HepG2 (cell line): ENCODE data around the gene CACNA2D1. TPM values are rescaled to one million over a fixed set of nuclear protein-coding genes. Genes with fewer than 3 reads are reported as not detected.
"Not testable (repeated sequence)": the region's sequence is repeated elsewhere in the genome, so short reads cannot be mapped to it uniquely, and the experiment has no call there.

Source experiments
- ATAC-seq: fragments of 200-7000 bp; cut with Tn5 transposase; 3 replicates; pipeline ENCODE4 v1.9.1; 2020; ENCODE audit warnings: mild to moderate bottlenecking, moderate library complexity
- BruUV-seq: library from RNA; stranded (reverse); fragments of 400-500 nt; replicated peaks from 2 replicates; lab custom pipeline; 2021; lab: Mats Ljungman, UMichigan
- CTCF ChIA-PET: fragments of 300-600 bp; formaldehyde crosslinking; extraction: SDS; loops from one replicate; lab custom pipeline; 2021; ENCODE audit warnings: low total read pairs, inconsistent platforms, low intra/inter-chr PET ratio; lab: Yijun Ruan, JAX
- POLR2A ChIA-PET: fragments of 350-600 bp; sonication (Branson Sonifier 250); formaldehyde crosslinking; loops from one replicate; lab custom pipeline; 2020; ENCODE audit warnings: antibody characterized with exemption, inconsistent platforms; lab: Yijun Ruan, JAX
- DNase-seq: peaks from one replicate; pipeline ENCODE4 v3.0.0-alpha.2; 2015; ENCODE audit warnings: low spot score
- FAIRE-seq: peaks from 3 replicates; lab custom pipeline; 2011; peaks lifted over from hg19 to GRCh38; lab: Jason Lieb, UNC
- H2AFZ ChIP-seq: one replicate; pipeline ENCODE4 v1.6.1; 2011; ENCODE audit warnings: low read length, inconsistent platforms
- H3K27ac ChIP-seq: fragments of 300-600 bp; 3 replicates; pipeline ENCODE4 v1.8.0; 2011; ENCODE audit warnings: mixed run types, mild to moderate bottlenecking, mixed read lengths, low read length, inconsistent platforms; ENCODE audit not compliant: insufficient read depth; ENCODE audit errors: extremely low read length
- H3K27me3 ChIP-seq, 2 experiments: fragments of 200-600 bp in 1 of 2; 2 replicates in 1 of 2; 3 replicates in 1 of 2; pipeline versions ENCODE4 v1.6.0 to v1.8.0; 2011; ENCODE audit warnings: low read length in 2 of 2, mild to moderate bottlenecking in 2 of 2, moderate library complexity in 2 of 2, inconsistent platforms in 1 of 2; ENCODE audit not compliant: insufficient read depth in 2 of 2, control insufficient read depth in 1 of 2
- H3K36me3 ChIP-seq, 2 experiments: fragments of 200-600 bp in 1 of 2; replicated peaks in 1 of 2; 2 replicates in 1 of 2; 3 replicates in 1 of 2; pipeline versions ENCODE4 v1.5.1 to v1.8.0; 2011; ENCODE audit warnings: low read length in 2 of 2, inconsistent platforms in 1 of 2; ENCODE audit not compliant: insufficient read depth in 2 of 2, control insufficient read depth in 1 of 2
- H3K4me1 ChIP-seq: 2 replicates; pipeline ENCODE4 v1.5.1; 2012; ENCODE audit warnings: low read length, inconsistent platforms; ENCODE audit not compliant: insufficient read depth
- H3K4me2 ChIP-seq: 2 replicates; pipeline ENCODE4 v1.6.0; 2011; ENCODE audit warnings: low read depth, low read length, inconsistent platforms
- H3K4me3 ChIP-seq, 3 experiments: fragments of 200-600 bp in 1 of 3; sonication (generic), shearing (Covaris generic) in 1 of 3; replicated peaks in 1 of 3; 2 replicates each; pipeline ENCODE4 v1.5.1; 2011 to 2016; ENCODE audit warnings: low read length in 3 of 3, inconsistent platforms in 2 of 3, low read depth in 2 of 3, mild to moderate bottlenecking in 2 of 3, control low read depth in 1 of 3, mixed read lengths in 1 of 3; ENCODE audit not compliant: insufficient read depth in 1 of 3
- H3K79me2 ChIP-seq: one replicate; pipeline ENCODE4 v1.6.1; 2011; ENCODE audit warnings: low read length, inconsistent platforms; ENCODE audit not compliant: insufficient read depth
- H3K9ac ChIP-seq: 2 replicates; pipeline ENCODE4 v1.6.0; 2011; ENCODE audit warnings: mild to moderate bottlenecking, low read depth, low read length, inconsistent platforms; ENCODE audit not compliant: insufficient read depth
- H3K9me3 ChIP-seq: 2 replicates; pipeline ENCODE4 v1.5.1; 2012; ENCODE audit warnings: mild to moderate bottlenecking, low read length
- H4K20me1 ChIP-seq: 2 replicates; pipeline ENCODE4 v1.6.0; 2011; ENCODE audit warnings: inconsistent platforms, mild to moderate bottlenecking, low read length, moderate library complexity; ENCODE audit not compliant: insufficient read depth
- BORCS8-MEF2B ChIP-seq: sonication (generic); formaldehyde crosslinking; IDR thresholded peaks from 2 replicates; pipeline ENCODE4 v1.8.0; 2022; ENCODE audit warnings: mild to moderate bottlenecking, missing genetic modification reagents
- GATAD1 ChIP-seq: IDR thresholded peaks from 2 replicates; pipeline ENCODE4 v1.6.1; 2016; ENCODE audit warnings: missing genetic modification reagents, missing compliant biosample characterization
- IRX3 ChIP-seq: sonication (generic); formaldehyde crosslinking; IDR thresholded peaks from 2 replicates; pipeline ENCODE4 v1.8.1; 2023; ENCODE audit warnings: mild to moderate bottlenecking, low read depth, missing genetic modification reagents, borderline replicate concordance
- XRCC5 ChIP-seq: fragments of 200-400 bp; formaldehyde crosslinking; optimal IDR thresholded peaks from 2 replicates; pipeline ENCODE3; 2017; ENCODE audit warnings: mild to moderate bottlenecking, low read length
- ZNF251 ChIP-seq: sonication (generic); formaldehyde crosslinking; IDR thresholded peaks from 2 replicates; pipeline ENCODE4 v1.9.0; 2021; ENCODE audit warnings: mild to moderate bottlenecking, missing genetic modification reagents
- ZNF747 ChIP-seq: sonication (generic); formaldehyde crosslinking; IDR thresholded peaks from 2 replicates; pipeline ENCODE4 v1.8.1; 2023; ENCODE audit warnings: missing genetic modification reagents, mild to moderate bottlenecking, borderline replicate concordance
- WGBS: methylation state at CpG from one replicate; pipeline ENCODE4 v1.1.6; 2017; ENCODE audit warnings: low lambda C conversion rate; 5-methylcytosine and 5-hydroxymethylcytosine counted together
- in situ Hi-C: cut with HindIII; loops from 2 replicates; pipeline ENCODE4 v1.10.0; 2017; ENCODE audit warnings: low pct_unique_long_range_greater_than_20kb; ENCODE audit not compliant: extremely low pct_ligation_motif_present
- intact Hi-C: fragments of 100-400 bp; cut with micrococcal nuclease; formaldehyde crosslinking; loops from one replicate; pipeline ENCODE4 v1.10.0; 2022; ENCODE audit not compliant: unreplicated experiment
- polyA plus RNA-seq, 8 experiments: library from polyadenylated mRNA; depleted of rRNA in 3 of 8; stranded (reverse) in 7 of 8; unstranded in 1 of 8; fragments of >200 nt; fragmentation: Illumina TruSeq in 4 of 8; extraction: Trizol in 4 of 8; gene quantifications; 2 replicates each; pipeline versions ENCODE4 v1.2.1 to v1.2.3, GENCODE V29; 2011 to 2016; ENCODE audit warnings: low read depth in 4 of 8, missing spikeins in 1 of 8, mixed read lengths in 1 of 8; ENCODE audit not compliant: insufficient read depth in 1 of 8
- total RNA-seq, 5 experiments: library from RNA; depleted of rRNA; stranded (reverse); fragments of >200 nt; fragmentation: Illumina TruSeq; extraction: Trizol; gene quantifications; 2 replicates each; pipeline ENCODE4 v1.2.3, GENCODE V29; 2016; ENCODE audit warnings: low read depth in 1 of 5

CACNA2D1 gene
- total and polyA plus RNA-seq, 2 of the 13 experiments (the other 11 are each of a cell fraction or from before 2014, with no cell fraction given): not detected

DNA sequence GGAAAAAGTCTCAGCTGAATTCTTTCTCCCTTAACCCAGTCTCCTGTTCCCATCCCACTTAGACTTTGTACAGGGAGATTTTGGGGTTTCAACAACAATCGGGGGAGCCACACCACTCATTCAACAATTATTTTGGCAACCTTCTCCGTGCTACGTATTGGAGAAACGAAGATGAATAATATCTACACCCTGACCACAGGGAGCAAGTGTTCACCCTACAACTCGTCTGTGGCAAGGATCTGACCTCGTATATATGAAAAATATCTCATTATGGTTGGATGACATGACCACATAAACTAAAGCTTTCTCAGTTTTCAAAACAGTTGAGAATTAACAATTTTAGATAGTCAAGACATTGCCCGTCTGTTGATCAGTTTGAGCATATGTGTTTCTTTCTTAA lies 302.1 kb downstream of the CACNA2D1 start:
- Histone ChIP-seq H3K27ac (no peak overlapping the region), H4K20me1 (no peaks in the 10 kb centered on the region), H3K4me2 (no peak overlapping the region), H3K4me1 (no peaks in the 10 kb centered on the region), H3K9ac (no peak overlapping the region), H3K4me3 (no peak overlapping the region), H3K27me3 (no peaks in the 10 kb centered on the region), H3K36me3 (no peaks in the 10 kb centered on the region), H3K79me2 (no peaks in the 10 kb centered on the region), H2AFZ (no peak overlapping the region), H3K9me3 (no peaks in the 10 kb centered on the region)
- in situ Hi-C loops (no loop called here), intact Hi-C loops (no loop called here)
- CTCF ChIA-PET: no interaction called here
- WGBS: 11% methylated on average over 7 of the region's 7 CpGs
- no peak for TF ChIP-seq BORCS8-MEF2B (CRISPR knock-in tag)
- no peak for TF ChIP-seq IRX3 (CRISPR knock-in tag)
- TF ChIP-seq GATAD1 (CRISPR knock-in tag): no peak
- TF ChIP-seq XRCC5: no peak
- TF ChIP-seq ZNF747 (CRISPR knock-in tag): no peak
- no peak for TF ChIP-seq ZNF251 (CRISPR knock-in tag)
- POLR2A ChIA-PET: no interaction called here
- FAIRE-seq (no peak), ATAC-seq (no peak), DNase-seq (no peak)
- BruUV-seq: no TSS peak

DNA sequence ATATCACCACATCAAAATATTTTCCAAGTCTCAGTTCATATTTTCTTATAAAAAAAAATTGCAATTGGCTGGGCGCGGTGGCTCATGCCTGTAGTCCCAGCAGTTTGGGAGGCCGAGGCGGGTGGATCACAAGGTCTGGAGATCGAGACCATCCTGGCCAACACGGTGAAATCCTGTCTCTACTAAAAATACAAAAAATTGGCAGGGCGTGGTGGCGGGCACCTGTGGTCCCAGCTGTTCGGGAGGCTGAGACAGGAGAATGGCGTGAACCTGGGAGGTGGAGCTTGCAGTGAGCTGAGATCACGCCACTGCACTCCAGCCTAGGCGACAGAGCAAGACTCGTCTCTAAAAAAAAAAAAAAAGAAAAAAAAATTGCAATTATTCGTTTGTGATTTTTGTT lies 303.0 kb downstream of the CACNA2D1 start:
- DNase-seq, H3K79me2 ChIP-seq, H3K9ac ChIP-seq, H4K20me1 ChIP-seq, H3K27ac ChIP-seq, H3K4me2 ChIP-seq, H3K36me3 ChIP-seq, ATAC-seq, H3K4me3 ChIP-seq, POLR2A ChIA-PET, H3K4me1 ChIP-seq, H2AFZ ChIP-seq, CTCF ChIA-PET, FAIRE-seq, in situ Hi-C loops, H3K9me3 ChIP-seq, H3K27me3 ChIP-seq, intact Hi-C loops, BruUV-seq: not testable (repeated sequence)
- WGBS: 35% methylated on average over 14 of the region's 14 CpGs
